ENCODE results near the gene OCRL. TPM values are rescaled to one million over a fixed set of nuclear protein-coding genes. Genes with fewer than 3 reads are reported as not detected.

OCRL gene
- total and polyA plus RNA-seq, 2 donors from 2014 or later, result 9.4 to 20.0 TPM

DNA sequence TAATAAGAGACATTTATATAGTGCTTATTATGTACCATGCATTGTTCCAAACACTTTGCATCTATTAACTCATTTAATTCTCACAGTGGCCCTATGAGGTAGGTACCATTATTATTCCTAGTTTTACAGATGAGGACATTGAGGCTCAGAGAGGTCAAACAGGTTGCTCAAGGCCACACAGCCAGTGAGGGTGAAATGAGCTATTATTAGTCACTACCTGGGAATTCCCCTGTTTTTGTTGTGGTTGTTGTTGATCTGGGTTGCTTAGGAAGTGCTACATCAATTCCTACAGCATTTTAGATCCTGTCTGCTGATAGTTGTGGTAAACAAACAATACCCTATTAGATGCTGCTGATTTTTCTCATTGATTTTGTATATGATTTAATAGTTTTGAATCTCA lies 73.5 kb downstream of the OCRL start:
- TF ChIP-seq, protein P1, sequence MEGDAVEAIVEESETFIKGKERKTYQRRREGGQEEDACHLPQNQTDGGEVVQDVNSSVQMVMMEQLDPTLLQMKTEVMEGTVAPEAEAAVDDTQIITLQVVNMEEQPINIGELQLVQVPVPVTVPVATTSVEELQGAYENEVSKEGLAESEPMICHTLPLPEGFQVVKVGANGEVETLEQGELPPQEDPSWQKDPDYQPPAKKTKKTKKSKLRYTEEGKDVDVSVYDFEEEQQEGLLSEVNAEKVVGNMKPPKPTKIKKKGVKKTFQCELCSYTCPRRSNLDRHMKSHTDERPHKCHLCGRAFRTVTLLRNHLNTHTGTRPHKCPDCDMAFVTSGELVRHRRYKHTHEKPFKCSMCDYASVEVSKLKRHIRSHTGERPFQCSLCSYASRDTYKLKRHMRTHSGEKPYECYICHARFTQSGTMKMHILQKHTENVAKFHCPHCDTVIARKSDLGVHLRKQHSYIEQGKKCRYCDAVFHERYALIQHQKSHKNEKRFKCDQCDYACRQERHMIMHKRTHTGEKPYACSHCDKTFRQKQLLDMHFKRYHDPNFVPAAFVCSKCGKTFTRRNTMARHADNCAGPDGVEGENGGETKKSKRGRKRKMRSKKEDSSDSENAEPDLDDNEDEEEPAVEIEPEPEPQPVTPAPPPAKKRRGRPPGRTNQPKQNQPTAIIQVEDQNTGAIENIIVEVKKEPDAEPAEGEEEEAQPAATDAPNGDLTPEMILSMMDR (IDR thresholded peaks at IDR 0.05; ENCODE audit: borderline replicate concordance, extremely low read depth, insufficient read depth), result no peak
- H3K27me3 ChIP-seq (ENCODE audit: control insufficient read depth, insufficient read depth, low read length), result no peaks in the 10 kb centered on the region
- intact Hi-C loops (cut with DNase I), result no loop called here
- H3K9ac ChIP-seq (ENCODE audit: low read length in 3 of 3), result no peak overlapping the region
- no peak overlapping the region for H3K4me3 ChIP-seq (ENCODE audit: low read length in 3 of 3)
- H3K9me3 ChIP-seq (ENCODE audit: control insufficient read depth in 2 of 3, insufficient read depth in 1 of 3, low read length in 3 of 3), result no peaks in the 10 kb centered on the region
- H3K27ac ChIP-seq (ENCODE audit: low read depth in 2 of 2, low read length in 2 of 2), result no peak overlapping the region
- FAIRE-seq, result no peak
- no peak for DNase-seq
- no peaks in the 10 kb centered on the region for H3K4me1 ChIP-seq (ENCODE audit: control insufficient read depth in 2 of 3, insufficient read depth in 2 of 3, low read depth in 1 of 3, low read length in 3 of 3)
- H3K36me3 ChIP-seq (ENCODE audit: control insufficient read depth in 2 of 3, insufficient read depth in 3 of 3, low read length in 3 of 3), result no peaks in the 10 kb centered on the region

GRCh38 chrX:129614481-129615255 lies 74.6 kb downstream of the OCRL start:
- FAIRE-seq, result no peak

GRCh38 chrX:129617420-129617819 lies 77.4 kb downstream of the OCRL start:
- TF ChIP-seq, protein P1 (IDR thresholded peaks at IDR 0.05; ENCODE audit: borderline replicate concordance, extremely low read depth, insufficient read depth), result no peak
- Histone ChIP-seq H3K4me3 (ENCODE audit: low read length in 3 of 3) (no peak overlapping the region), H3K9me3 (ENCODE audit: control insufficient read depth in 2 of 3, insufficient read depth in 1 of 3, low read length in 3 of 3) (no peaks in the 10 kb centered on the region), H3K36me3 (ENCODE audit: control insufficient read depth in 2 of 3, insufficient read depth in 3 of 3, low read length in 3 of 3) (no peaks in the 10 kb centered on the region), H3K27me3 (ENCODE audit: control insufficient read depth, insufficient read depth, low read length) (no peaks in the 10 kb centered on the region), H3K9ac (ENCODE audit: low read length in 3 of 3) (no peak overlapping the region), H3K27ac (ENCODE audit: low read depth in 2 of 2, low read length in 2 of 2) (no peak overlapping the region), H3K4me1 (ENCODE audit: control insufficient read depth in 2 of 3, insufficient read depth in 2 of 3, low read depth in 1 of 3, low read length in 3 of 3) (no peaks in the 10 kb centered on the region)
- peak in 1 of 5 donors; percentile 39 for DNase-seq
- FAIRE-seq, result no peak
- intact Hi-C loops (cut with DNase I), result no loop called here

More at GRCh38 chrX:129614481-129615255, 74.6 kb downstream of the OCRL start:
- DNase-seq, result no peak
- Histone ChIP-seq H3K9ac (ENCODE audit: low read length in 3 of 3) (no peak overlapping the region), H3K36me3 (ENCODE audit: control insufficient read depth in 2 of 3, insufficient read depth in 3 of 3, low read length in 3 of 3) (no peaks in the 10 kb centered on the region), H3K4me3 (ENCODE audit: low read length in 3 of 3) (no peak overlapping the region), H3K27ac (ENCODE audit: low read depth in 2 of 2, low read length in 2 of 2) (no peak overlapping the region), H3K4me1 (ENCODE audit: control insufficient read depth in 2 of 3, insufficient read depth in 2 of 3, low read depth in 1 of 3, low read length in 3 of 3) (no peaks in the 10 kb centered on the region), H3K9me3 (ENCODE audit: control insufficient read depth in 2 of 3, insufficient read depth in 1 of 3, low read length in 3 of 3) (no peaks in the 10 kb centered on the region), H3K27me3 (ENCODE audit: control insufficient read depth, insufficient read depth, low read length) (no peaks in the 10 kb centered on the region)
- TF ChIP-seq, protein P1 (IDR thresholded peaks at IDR 0.05; ENCODE audit: borderline replicate concordance, extremely low read depth, insufficient read depth), result no peak
- intact Hi-C loops (cut with DNase I), result no loop called here

Data from kidney (tissue), 14 donors.